DOHH2 (cell line): ENCODE results near the gene ZNF570.

Experiments used
- H3F3A ChIP-seq: fragments of 200-600 bp; sonication (generic), shearing (Covaris generic); 2 replicates; pipeline ENCODE4 v1.6.0; 2016; ENCODE audit warnings: antibody characterized with exemption, mild to moderate bottlenecking; ENCODE audit not compliant: control insufficient read depth, insufficient read depth
- H3K27ac ChIP-seq: fragments of 200-600 bp; sonication (generic); 2 replicates; pipeline ENCODE4 v1.5.1; 2014; ENCODE audit warnings: low read depth, mild to moderate bottlenecking, low read length, moderate library complexity
- H3K27me3 ChIP-seq: fragments of 200-600 bp; sonication (generic); 2 replicates; pipeline ENCODE4 v1.6.1; 2014; ENCODE audit warnings: mild to moderate bottlenecking, low read length, mixed read lengths; ENCODE audit not compliant: control insufficient read depth
- H3K36me3 ChIP-seq: fragments of 200-600 bp; sonication (generic); 2 replicates; pipeline ENCODE4 v1.6.1; 2014; ENCODE audit warnings: mild to moderate bottlenecking, low read length, moderate library complexity, mixed read lengths; ENCODE audit not compliant: control insufficient read depth
- H3K4me1 ChIP-seq: fragments of 200-600 bp; sonication (generic); 2 replicates; pipeline ENCODE4 v1.6.1; 2014; ENCODE audit warnings: mild to moderate bottlenecking, low read length, mixed read lengths; ENCODE audit not compliant: control insufficient read depth
- H3K4me2 ChIP-seq: fragments of 200-600 bp; sonication (generic); 2 replicates; pipeline ENCODE4 v1.6.0; 2014; ENCODE audit warnings: mild to moderate bottlenecking, low read length, moderate library complexity
- H3K4me3 ChIP-seq: fragments of 200-600 bp; sonication (generic); 2 replicates; pipeline ENCODE4 v1.5.1; 2014; ENCODE audit warnings: mild to moderate bottlenecking, low read length, mixed read lengths
- H3K79me2 ChIP-seq: fragments of 200-600 bp; sonication (generic); 2 replicates; pipeline ENCODE4 v1.6.1; 2014; ENCODE audit warnings: mild to moderate bottlenecking, low read length, mixed read lengths; ENCODE audit not compliant: control insufficient read depth
- H3K9me2 ChIP-seq: fragments of 200-600 bp; sonication (generic); replicated peaks from 2 replicates; pipeline ENCODE4 v1.6.1; 2014; ENCODE audit warnings: mild to moderate bottlenecking, low read length, mixed read lengths; ENCODE audit not compliant: control insufficient read depth
- H3K9me3 ChIP-seq: fragments of 200-600 bp; sonication (generic); 2 replicates; pipeline ENCODE4 v1.6.1; 2014; ENCODE audit warnings: antibody characterized with exemption, low read length, mixed read lengths; ENCODE audit not compliant: control insufficient read depth, insufficient read depth
- H4K20me1 ChIP-seq: fragments of 200-600 bp; sonication (generic); 2 replicates; pipeline ENCODE4 v1.6.0; 2014; ENCODE audit warnings: low read depth, mild to moderate bottlenecking, antibody characterized with exemption, low read length, moderate library complexity; ENCODE audit not compliant: control insufficient read depth, insufficient read depth
- CTCF ChIP-seq: fragments of 200-600 bp; sonication (generic); IDR thresholded peaks from one replicate; pipeline ENCODE4 v1.5.1; 2014; ENCODE audit warnings: antibody characterized with exemption, mild to moderate bottlenecking, low read depth, low read length; ENCODE audit not compliant: poor library complexity, severe bottlenecking
- EZH2phosphoT487 ChIP-seq: fragments of 200-600 bp; sonication (generic); IDR thresholded peaks from 2 replicates; pipeline ENCODE4 v1.6.1; 2017; ENCODE audit warnings: borderline replicate concordance, mild to moderate bottlenecking, antibody characterized with exemption, low read length, moderate library complexity, mixed read lengths

Gene ZNF570

GRCh38 chr19:37505958-37506386, 36.8 kb downstream of the ZNF570 start:
- peak overlapping the region; percentile 58 for H3K4me2 ChIP-seq
- 0 out of 2 replicates have a peak, but pooled peaks cover 2% of the 10 kb centered on the region for H3K27me3 ChIP-seq
- peaks cover 32% of the 10 kb centered on the region for H3K9me3 ChIP-seq
- peaks cover 8% of the 10 kb centered on the region for H3K4me1 ChIP-seq
- peak overlapping the region; percentile 68 for H3K4me3 ChIP-seq
- H4K20me1 ChIP-seq, result no peaks in the 10 kb centered on the region
- H3K36me3 ChIP-seq, result no peaks in the 10 kb centered on the region
- no peak for TF ChIP-seq EZH2phosphoT487
- no peaks in the 10 kb centered on the region for H3F3A ChIP-seq
- H3K79me2 ChIP-seq, result no peaks in the 10 kb centered on the region
- no peaks in the 10 kb centered on the region for H3K9me2 ChIP-seq
- no peak overlapping the region for H3K27ac ChIP-seq

- no peaks in the 10 kb centered on the region for H3F3A ChIP-seq
- H3K4me3 ChIP-seq, result peak within 1 kb of the TSS; percentile 68
- no peaks in the 10 kb centered on the region for H3K9me2 ChIP-seq
- H3K27ac ChIP-seq, result no peak within 1 kb of the TSS
- H3K9me3 ChIP-seq, result peaks cover 32% of the 10 kb centered on the region
- no peaks in the 10 kb centered on the region for H3K36me3 ChIP-seq
- H3K4me1 ChIP-seq, result peaks cover 8% of the 10 kb centered on the region
- H3K4me2 ChIP-seq, result peak within 1 kb of the TSS; percentile 58
- TF ChIP-seq EZH2phosphoT487 (no peak), CTCF (no peak)
- H3K79me2 ChIP-seq, result no peaks in the 10 kb centered on the region
- H4K20me1 ChIP-seq, result no peaks in the 10 kb centered on the region
- 0 out of 2 replicates have a peak, but pooled peaks cover 2% of the 10 kb centered on the region for H3K27me3 ChIP-seq
Measured at GRCh38 chr19:37506387-37507166, 37.4 kb downstream of the ZNF570 start, which contains the start of gene ZNF793. Gene ZNF793 (plus strand): TSS chr19:37506939. CDS start chr19:37523440, 16,501 bp downstream.

GRCh38 chr19:37507167-37507464, 38.0 kb downstream of the ZNF570 start:
- Histone ChIP-seq H3K79me2 (no peaks in the 10 kb centered on the region), H3K9me2 (no peaks in the 10 kb centered on the region), H3K4me3 (peak overlapping the region; percentile 68), H3K36me3 (no peaks in the 10 kb centered on the region), H3F3A (no peaks in the 10 kb centered on the region), H3K27me3 (0 out of 2 replicates have a peak, but pooled peaks cover 2% of the 10 kb centered on the region), H3K4me2 (peak overlapping the region; percentile 58), H3K9me3 (peaks cover 32% of the 10 kb centered on the region), H3K27ac (no peak overlapping the region), H3K4me1 (peaks cover 8% of the 10 kb centered on the region), H4K20me1 (no peaks in the 10 kb centered on the region)
- TF ChIP-seq CTCF, result no peak
- no peak for TF ChIP-seq EZH2phosphoT487

- 0 out of 2 replicates have a peak, but pooled peaks cover 2% of the 10 kb centered on the region for H3K27me3 ChIP-seq
- no peaks in the 10 kb centered on the region for H3K36me3 ChIP-seq
- no peaks in the 10 kb centered on the region for H3K9me2 ChIP-seq
- no peaks in the 10 kb centered on the region for H3K79me2 ChIP-seq
- H3K27ac ChIP-seq, result no peak overlapping the region
- peaks cover 20% of the 10 kb centered on the region for H3K9me3 ChIP-seq
- H3K4me1 ChIP-seq, result peaks cover 5% of the 10 kb centered on the region
- no peaks in the 10 kb centered on the region for H4K20me1 ChIP-seq
- H3F3A ChIP-seq, result no peaks in the 10 kb centered on the region
- TF ChIP-seq EZH2phosphoT487 (no peak), CTCF (no peak)
- no peak overlapping the region for H3K4me2 ChIP-seq
- H3K4me3 ChIP-seq, result no peak overlapping the region
Measured at GRCh38 chr19:37511186-37511585, 42.0 kb downstream of the ZNF570 start.
